Stimulated activated CD4-positive, alpha-beta T cell treated with anti-CD3 and anti-CD28 coated beads, Interleukin-4, amount 100 ng/mL, for 1 hour (primary cell): ENCODE results near the gene BBS12.
"Not testable (repeated sequence)": the region's sequence is repeated elsewhere in the genome, so short reads cannot be mapped to it uniquely, and the experiment has no call there.

Experiments
- DNase-seq: peaks from one replicate; pipeline ENCODE4 v3.0.0-alpha.2; 2020

Gene BBS12

DNA sequence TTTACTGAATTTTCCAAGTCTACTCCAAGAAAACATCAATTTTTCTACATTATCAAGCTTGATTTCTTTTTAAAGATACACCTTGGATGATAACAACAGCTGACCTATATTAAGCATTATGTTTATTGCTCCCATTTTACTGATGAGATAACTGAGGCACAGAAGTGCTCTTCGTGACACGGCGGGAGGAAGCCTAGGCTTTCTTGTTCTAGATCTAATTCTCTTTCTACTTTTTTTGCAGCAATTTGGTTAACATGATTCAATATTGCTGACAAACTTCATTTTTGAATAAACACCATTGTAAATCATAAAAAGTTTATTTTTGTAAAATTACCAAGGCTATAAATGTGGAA is 33.8 kb downstream of the BBS12 start:
- no peak for DNase-seq

DNA sequence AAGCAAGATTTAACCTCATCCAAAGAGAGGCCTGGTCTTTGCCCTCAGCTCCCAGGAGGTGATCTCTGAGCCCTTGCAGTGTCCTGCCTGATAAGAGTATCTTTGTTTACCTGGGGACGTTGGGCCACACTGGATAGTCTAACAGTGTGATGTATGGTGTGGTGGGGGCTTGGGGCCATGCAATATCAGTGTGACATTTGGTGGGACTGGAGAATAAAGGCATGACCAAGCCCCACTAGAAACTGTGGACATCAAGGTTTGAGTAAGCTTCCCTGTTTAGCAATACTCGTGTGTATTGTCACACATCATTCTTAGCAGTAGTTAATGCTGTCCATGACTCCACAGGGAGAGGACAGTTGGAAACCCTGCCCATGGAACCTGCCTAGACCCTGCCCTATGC is 34.4 kb downstream of the BBS12 start:
- DNase-seq, result no peak

DNA sequence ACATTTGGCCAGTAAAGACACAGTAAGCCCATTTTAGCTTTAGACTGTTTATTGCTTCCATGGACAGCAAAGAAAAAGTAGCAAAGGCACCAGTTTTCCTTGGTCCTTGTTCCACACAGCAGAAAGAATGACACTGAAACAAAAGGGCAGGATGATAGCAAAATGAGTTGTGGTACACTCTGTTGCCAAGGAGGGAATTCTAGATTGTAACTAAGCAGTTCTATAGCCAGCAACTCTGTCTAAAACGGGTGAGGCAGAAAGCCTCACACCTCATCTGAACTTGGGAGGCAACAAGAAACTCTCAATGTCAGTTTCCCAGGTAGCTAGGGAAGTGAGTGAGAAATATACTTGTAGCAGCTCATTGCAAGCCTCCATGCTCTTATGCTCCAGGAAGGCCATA is 39.2 kb downstream of the BBS12 start:
- no peak for DNase-seq

DNA sequence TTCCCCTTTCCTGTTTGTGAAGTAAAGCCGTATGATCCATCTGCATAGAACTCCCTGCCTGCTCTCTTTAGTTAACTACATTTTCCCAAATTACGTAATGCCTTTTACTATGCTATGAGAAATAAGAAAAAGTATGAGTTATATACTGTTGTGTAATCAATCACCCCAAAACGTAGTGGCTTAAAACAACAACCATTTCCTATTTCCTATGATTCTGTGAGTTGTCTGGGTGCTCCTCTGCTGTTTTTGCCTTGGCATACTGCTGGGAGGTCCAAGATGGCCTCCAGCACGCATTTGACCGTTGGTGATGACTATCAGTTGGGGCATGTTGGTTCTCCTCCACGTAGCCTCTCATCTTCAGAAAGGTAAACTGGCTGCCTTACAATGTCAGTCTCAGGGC is 39.8 kb downstream of the BBS12 start:
- no peak for DNase-seq

DNA sequence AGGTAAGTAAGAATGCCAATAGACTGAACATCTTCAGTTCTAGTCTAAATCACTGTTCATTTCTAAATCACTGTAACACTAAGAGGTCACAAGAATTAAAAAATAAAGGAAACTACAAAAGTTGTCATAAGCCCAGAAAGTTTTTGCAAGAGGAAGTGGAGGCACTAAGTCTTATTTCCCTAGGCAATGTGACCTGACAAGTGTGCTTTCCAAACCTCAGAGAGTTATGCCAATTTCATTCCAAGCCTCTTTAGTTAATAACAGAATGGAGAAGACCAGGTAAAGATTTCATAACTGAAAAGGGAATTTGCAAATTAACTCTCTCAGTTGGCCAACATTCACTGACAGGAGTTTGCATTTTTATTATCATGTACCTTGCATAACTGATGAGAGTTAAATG is 40.5 kb downstream of the BBS12 start:
- DNase-seq, result no peak

DNA sequence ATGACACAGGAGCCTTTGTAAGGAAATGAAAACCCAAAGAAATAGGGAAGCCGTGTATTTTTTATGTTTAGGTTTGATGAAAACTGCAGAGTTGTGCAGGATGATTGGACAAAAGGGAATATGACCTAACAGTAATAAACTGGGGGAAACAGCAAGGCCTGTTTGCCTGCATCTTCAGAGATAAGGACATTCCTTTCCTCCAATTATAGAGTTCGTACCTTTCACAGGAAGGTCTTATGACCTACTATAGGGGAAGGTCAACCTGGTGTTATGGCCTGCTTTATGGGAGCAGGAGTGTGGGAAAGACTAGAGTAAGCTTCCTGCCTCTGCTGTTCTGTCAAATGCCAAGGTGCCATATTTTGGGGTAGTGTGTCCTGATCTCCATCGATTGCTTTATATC is 42.5 kb downstream of the BBS12 start:
- DNase-seq, result no peak

DNA sequence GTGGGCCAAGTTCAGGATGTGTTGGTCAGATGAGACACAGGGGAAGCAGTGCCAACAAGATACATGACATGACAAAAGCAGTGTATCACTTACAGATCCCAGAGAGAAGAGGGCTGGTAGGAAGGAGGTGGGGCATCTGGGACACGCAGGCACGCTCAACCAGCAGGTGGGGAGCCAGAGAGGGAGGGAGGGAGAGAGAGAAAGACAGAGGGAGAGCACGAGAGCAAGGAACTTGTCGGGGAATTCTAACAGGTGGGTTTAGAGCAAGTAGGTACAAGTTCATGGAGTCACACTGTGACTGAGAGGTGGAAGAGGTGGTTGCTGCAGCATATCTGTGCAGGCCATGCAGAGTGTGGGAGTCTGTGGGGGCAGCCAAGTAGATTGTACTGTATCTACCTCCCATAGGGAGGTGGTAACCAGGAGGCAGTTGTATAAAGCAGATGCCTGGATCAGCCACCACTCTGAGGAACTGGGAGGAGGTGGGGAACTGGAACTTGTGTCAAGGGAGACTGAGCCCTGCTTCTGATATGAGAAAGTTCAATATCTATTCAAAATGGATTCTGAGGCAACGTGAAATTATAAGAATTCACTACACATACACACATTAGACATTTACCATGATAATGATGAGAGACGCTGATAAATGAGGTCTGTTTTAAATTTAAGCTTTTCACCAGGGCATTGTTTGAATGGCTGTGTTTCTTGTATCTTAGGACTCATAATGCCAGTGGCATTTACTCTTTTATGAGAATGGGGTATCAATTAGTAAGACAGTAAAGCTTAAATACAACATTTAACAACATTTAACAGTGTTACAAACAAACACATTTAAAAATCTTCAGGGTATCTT is 43.7 kb downstream of the BBS12 start:
- DNase-seq, result no peak

DNA sequence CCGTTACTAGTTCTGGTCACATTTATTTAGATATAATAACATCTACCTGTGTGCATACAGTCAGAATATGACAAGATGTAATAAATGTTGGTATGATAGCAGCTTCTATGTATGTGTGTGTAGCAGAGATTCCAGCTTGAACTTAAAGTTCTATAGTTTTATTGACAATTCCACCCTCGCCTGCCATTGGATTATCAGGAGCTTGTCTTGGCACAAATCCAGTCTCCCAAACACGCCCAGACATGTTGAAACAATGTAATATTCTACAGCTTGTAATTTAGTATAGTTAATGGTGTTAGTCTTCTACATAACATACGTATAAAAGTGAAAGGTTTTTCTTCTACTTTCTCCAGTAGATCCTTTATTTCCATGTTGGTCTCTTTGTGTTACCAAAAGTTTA is 44.4 kb downstream of the BBS12 start:
- no peak for DNase-seq

DNA sequence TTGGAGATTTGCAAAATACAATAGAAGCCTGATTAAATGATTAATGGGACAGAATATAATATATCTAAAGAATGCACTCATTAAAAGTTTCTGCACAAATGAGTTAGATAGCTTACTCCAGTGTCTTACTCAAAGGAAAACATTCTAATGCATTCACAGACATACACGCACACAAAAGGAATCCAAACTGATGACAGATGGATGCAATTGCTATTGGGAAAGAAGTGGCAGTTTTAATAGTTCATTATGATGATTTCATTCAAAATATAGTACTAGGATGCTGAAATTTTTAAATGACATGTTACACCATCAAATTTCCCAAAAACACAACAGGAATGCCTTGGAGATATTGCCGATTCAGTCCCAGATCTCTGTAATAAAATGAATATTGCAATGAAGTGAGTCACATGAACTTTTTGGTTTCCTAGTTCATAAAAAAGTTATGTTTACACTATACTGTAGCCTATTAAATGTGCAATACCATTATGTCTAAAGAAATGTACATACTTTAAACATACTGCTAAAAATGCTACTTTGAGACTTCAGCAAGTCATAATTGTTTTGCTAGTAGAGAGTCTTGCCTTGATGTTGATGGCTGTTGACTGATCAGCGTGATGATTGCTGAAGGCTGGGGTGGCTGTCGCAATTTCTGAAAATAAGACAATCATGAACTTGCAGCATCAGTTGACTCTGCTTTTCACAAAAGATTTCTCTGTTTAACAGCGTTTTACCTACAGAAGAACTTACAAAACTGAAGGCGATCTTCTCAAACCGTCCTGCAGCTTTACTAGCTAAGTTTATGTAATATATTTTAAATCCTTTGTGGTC is 45.6 kb downstream of the BBS12 start:
- no peak for DNase-seq

DNA sequence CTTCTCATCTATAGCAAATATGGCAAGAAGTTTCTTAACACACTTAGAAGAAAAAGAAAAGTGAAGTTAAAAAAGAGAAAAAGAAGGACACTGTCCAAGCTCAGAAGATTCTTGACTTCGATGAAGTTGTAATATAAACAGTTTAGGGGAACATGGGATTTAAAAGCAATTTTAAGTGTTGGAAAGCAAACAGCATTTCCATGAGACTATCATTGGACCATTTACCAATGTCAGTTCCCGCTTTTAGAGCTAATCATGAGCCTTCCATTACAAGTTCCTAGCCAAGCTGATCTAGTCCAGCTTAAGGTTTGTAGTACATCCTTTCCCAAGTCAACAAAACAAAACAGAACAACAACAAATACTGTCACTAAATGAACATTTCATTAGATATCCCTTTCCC is 49.0 kb downstream of the BBS12 start:
- DNase-seq, result no peak

DNA sequence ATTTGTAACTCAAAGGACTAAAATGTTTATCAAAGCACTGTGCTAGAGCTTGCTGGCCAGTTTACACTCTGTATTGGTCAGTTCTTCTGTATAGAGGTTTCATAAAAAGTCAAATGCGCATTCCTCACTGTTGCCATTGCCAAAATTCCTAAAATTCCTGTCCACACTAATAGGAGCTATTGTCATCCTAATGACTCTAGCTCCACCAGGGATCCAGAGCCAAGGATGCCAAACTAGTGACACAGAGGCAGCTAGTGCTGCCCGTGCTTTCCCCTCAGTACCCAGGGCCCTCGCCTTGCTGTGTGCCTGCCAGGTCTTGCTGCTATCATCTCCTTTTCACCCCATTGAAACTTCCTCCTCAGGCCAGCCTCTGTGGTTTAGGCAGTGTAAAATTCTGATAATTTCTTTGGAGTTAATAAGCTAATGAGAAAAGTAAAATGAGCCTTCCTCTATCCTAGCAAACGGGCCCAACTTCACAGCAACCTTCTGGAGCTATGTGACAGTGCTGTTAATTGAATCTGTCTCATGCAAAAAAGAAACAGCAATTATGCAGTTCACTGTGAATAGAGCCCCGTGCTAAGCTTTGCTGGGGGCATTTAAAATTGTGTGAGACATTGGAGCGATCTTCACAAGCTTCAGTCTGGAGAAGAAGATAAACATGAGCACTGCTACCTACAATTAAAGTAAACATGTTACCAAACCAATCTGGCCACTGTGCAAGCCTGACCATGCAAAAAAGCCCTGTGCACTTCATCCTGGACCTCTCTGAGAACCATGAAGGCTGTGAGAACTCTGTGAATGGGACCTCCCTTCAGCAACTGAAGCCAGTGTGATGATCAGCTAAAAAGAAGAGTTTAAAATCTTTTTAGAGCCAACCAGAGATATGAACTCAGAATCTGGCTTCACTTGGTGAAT is 51.1 kb downstream of the BBS12 start:
- no peak for DNase-seq

DNA sequence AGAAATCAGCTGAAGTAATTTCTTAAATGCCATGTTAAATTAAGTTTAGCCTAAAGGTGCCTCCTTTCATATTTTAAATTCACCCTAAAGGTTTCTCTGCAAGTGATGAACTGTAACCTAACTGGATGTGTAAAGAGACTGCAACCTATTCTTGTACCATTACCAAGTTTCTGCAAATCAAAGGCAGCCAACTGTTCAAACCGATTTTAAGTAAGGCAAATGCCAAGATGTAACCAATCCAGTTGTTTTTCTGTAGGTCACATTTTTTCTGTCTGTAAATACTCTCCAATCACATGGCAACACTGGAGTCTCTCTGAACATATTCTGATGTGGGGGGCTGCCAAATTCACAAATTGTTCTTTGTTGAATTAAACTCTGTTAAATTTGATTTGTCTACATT is 51.8 kb downstream of the BBS12 start:
- DNase-seq, result no peak

DNA sequence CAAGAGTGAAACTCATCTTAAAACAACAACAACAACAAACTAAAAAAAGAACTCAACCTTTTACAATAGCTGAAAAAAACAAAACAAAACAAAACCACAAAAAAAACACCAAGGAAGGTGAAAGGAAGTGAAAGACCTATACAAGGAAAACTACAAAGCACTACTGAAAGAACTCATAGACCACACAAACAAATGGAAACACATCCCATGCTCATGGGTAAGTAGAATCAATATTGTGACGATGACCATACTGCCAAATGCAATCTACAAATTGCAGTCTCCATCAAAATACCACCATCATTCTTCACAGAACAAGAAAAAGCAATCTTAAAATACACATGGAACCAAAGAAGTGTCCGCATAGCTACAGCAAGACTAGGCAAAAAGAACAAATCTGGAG is 52.6 kb downstream of the BBS12 start:
- no peak for DNase-seq

DNA sequence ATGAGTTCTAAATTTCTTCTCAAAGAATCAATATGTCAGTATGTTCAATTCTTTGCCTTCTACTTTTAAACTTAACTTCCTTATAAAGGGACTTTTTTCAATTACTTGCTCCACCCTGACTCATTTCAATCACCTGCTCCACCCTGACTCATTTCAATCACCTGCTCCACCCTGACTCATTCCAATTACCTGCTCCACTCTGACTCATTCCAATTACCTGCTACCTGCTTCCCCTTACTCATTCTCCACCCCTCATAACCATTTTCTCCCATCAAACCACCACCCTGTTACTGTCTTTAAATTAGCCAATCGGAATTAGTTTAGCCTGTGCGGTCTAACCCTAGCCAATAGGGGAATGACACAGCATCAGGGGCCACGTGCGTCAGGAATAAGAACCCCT is 53.8 kb downstream of the BBS12 start:
- DNase-seq, result not testable (repeated sequence)

DNA sequence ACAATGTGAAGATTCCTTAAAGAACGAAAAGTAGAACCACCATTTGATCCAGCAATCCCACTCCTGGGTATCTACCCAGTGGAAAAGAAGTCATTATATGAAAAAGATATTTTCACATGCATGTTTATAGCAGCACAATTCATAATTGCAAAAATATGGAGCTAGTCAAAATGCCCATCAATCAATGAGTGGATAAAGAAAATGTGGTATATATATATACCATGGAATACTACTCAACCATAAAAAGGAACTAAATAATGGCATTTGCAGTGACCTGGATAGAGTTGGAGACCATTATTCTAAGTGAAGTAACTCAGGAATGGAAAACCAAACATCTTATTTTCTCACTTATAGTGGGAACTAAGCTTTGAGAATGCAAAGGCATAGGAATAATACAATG is 54.4 kb downstream of the BBS12 start:
- not testable (repeated sequence) for DNase-seq

DNA sequence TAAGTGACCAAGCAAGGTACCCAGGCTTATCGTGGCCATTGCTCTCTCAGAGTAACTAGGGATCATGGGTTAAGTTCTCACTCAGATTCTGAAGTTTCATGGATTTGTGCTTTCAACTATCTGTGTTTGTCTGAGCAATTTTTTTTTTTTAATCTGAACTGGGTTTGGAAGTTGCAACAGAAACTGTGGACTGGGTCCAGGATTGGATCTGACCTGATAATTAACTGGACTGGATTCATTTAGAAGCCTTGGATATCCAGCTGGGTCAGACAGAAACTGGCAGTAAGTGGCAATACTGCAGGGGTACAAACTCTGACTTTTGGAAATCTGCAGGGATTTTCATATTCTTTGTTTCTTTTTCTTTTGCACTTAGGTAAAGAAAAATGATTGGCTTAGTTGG is 55.4 kb downstream of the BBS12 start:
- DNase-seq, result no peak

DNA sequence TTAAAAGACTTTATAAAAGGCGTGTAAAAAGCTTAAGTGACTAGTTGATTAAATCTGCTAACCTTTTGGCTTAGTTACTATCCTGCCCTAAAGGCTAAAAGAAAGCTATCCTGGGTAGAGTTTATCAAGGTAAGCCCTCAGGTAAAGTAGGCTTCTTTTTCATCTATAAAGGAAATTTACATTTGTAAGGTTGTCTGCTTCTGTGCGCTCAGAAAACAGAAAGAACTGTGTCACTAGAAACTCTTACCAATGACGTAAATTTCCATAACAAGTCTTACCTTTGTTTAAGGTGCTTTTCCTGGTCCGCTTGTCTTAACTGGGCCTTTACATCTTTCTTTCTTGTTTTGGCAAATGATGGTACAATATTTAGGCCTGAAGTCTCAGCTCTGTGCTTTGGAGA is 56.4 kb downstream of the BBS12 start:
- no peak for DNase-seq

DNA sequence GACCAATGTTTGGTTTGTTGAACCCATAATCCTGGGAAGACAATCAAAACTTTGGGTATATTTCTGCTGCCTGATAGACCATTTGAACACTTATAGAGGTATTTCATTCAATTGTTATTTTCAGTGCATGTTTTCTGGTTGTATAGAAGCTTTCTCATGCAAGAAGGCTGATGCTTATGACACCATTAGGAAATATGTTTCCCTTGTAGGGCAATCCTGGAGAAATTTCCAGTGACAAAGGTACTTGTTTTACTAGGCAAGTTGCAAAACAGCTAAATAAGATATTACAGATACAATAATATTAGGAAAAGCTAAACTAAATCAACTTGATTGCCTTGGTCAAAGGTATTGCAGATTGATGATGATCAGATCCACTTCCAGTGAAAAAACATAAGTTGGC is 61.3 kb downstream of the BBS12 start:
- no peak for DNase-seq
